HCT116 (cell line): ENCODE measurements around the gene FGD5. TPM values are rescaled to one million over a fixed set of nuclear protein-coding genes. Genes with fewer than 3 reads are reported as not detected.

ENCODE experiments used
- ATAC-seq: fragments of 200-7000 bp; cut with Tn5 transposase; 2 replicates; pipeline ENCODE4 v1.9.1; 2020; ENCODE audit warnings: mild to moderate bottlenecking, moderate library complexity
- BruUV-seq: library from RNA; stranded (reverse); fragments of 400-500 nt; replicated peaks from 2 replicates; lab custom pipeline; 2021; lab: Mats Ljungman, UMichigan
- CTCF ChIA-PET: fragments of 300-600 bp; sonication (Branson Sonifier 250); formaldehyde crosslinking; loops from one replicate; lab custom pipeline; 2021; ENCODE audit warnings: antibody characterized with exemption; lab: Charles Lee
- POLR2A ChIA-PET: fragments of 300-600, 350-600 bp; sonication (Branson Sonifier 250); formaldehyde crosslinking; loops from one replicate; lab custom pipeline; 2021; ENCODE audit warnings: antibody characterized with exemption; lab: Charles Lee
- RAD21 ChIA-PET, 2 experiments: fragments of 300-600 bp; sonication (Branson Sonifier 250); formaldehyde crosslinking; loops; one replicate each; lab custom pipeline; 2023; ENCODE audit warnings: low total read pairs in 2 of 2; ENCODE audit not compliant: uncharacterized antibody in 2 of 2, unreplicated experiment in 2 of 2, low non-redundant PET in 1 of 2; lab: Charles Lee
- DNase-seq: peaks from one replicate; pipeline ENCODE4 v3.0.0-alpha.2; 2010; ENCODE audit warnings: low read depth, low spot score
- H2AFZ ChIP-seq: fragments of 200-600 bp; shearing (Covaris generic), sonication (generic); 2 replicates; pipeline ENCODE4 v1.6.1; 2017; ENCODE audit warnings: low read depth, mixed run types, mixed read lengths, antibody characterized with exemption, low read length; ENCODE audit not compliant: poor library complexity, severe bottlenecking
- H3K27ac ChIP-seq: 2 replicates; pipeline ENCODE4 v1.5.1; 2012; ENCODE audit warnings: low read depth, low read length
- H3K27me3 ChIP-seq: fragments of 200-600 bp; sonication (generic); 2 replicates; pipeline ENCODE4 v1.6.1; 2016; ENCODE audit warnings: mixed run types, low read length, mixed read lengths; ENCODE audit not compliant: insufficient read depth
- H3K36me3 ChIP-seq, 2 experiments: fragments of 200-500 bp in 1 of 2; fragments of 200-600 bp in 1 of 2; sonication (Bioruptor generic) in 1 of 2; sonication (generic) in 1 of 2; 2 replicates each; pipeline versions ENCODE4 v1.5.1 to v1.6.1; 2014 to 2016; ENCODE audit warnings: low read length in 2 of 2, inconsistent platforms in 1 of 2, mixed read lengths in 1 of 2, mixed run types in 1 of 2; ENCODE audit not compliant: insufficient read depth in 2 of 2, control insufficient read depth in 1 of 2
- H3K4me1 ChIP-seq, 2 experiments: fragments of 200-600 bp in 1 of 2; sonication (generic) in 1 of 2; 2 replicates each; pipeline versions ENCODE4 v1.5.1 to v1.6.1; 2012 to 2017; ENCODE audit warnings: low read length in 2 of 2, inconsistent platforms in 1 of 2, mild to moderate bottlenecking in 1 of 2, mixed read lengths in 1 of 2, mixed run types in 1 of 2, moderate library complexity in 1 of 2; ENCODE audit not compliant: insufficient read depth in 2 of 2, control insufficient read depth in 1 of 2
- H3K4me2 ChIP-seq: fragments of 200-600 bp; sonication (generic); 2 replicates; pipeline ENCODE4 v1.6.1; 2017; ENCODE audit warnings: mixed run types, low read length, mixed read lengths
- H3K4me3 ChIP-seq, 2 experiments: fragments of 200-600 bp in 1 of 2; sonication (generic) in 1 of 2; replicated peaks in 1 of 2; 2 replicates each; pipeline ENCODE4 v1.5.1; 2011 to 2016; ENCODE audit warnings: low read length in 2 of 2, control low read depth in 1 of 2, low read depth in 1 of 2, mild to moderate bottlenecking in 1 of 2, mixed read lengths in 1 of 2, mixed run types in 1 of 2
- H3K79me2 ChIP-seq: fragments of 200-600 bp; sonication (generic); 2 replicates; pipeline ENCODE4 v1.6.1; 2017; ENCODE audit warnings: mild to moderate bottlenecking, mixed run types, low read length, moderate library complexity, mixed read lengths; ENCODE audit not compliant: insufficient read depth
- H3K9ac ChIP-seq: fragments of 200-600 bp; sonication (generic); 2 replicates; pipeline ENCODE4 v1.6.1; 2016; ENCODE audit warnings: low read length, mixed read lengths
- H3K9me2 ChIP-seq: fragments of 200-600 bp; sonication (generic), shearing (Covaris generic); 2 replicates; pipeline ENCODE4 v1.6.1; 2017; ENCODE audit warnings: mixed run types, mild to moderate bottlenecking, moderate library complexity; ENCODE audit not compliant: insufficient read depth
- H3K9me3 ChIP-seq, 2 experiments: fragments of 200-500 bp in 1 of 2; fragments of 200-600 bp in 1 of 2; sonication (Bioruptor generic) in 1 of 2; sonication (generic) in 1 of 2; 2 replicates each; pipeline ENCODE4 v1.6.1; 2014 to 2017; ENCODE audit warnings: low read length in 2 of 2, mixed read lengths in 2 of 2, inconsistent platforms in 1 of 2, low read depth in 1 of 2, mild to moderate bottlenecking in 1 of 2, mixed run types in 1 of 2, moderate library complexity in 1 of 2; ENCODE audit not compliant: control insufficient read depth in 1 of 2, insufficient read depth in 1 of 2
- H4K20me1 ChIP-seq: fragments of 200-600 bp; sonication (generic), shearing (Covaris generic); 2 replicates; pipeline ENCODE4 v1.6.1; 2017; ENCODE audit warnings: mixed run types, mild to moderate bottlenecking, moderate library complexity; ENCODE audit not compliant: insufficient read depth
- ATF3 ChIP-seq: IDR thresholded peaks from 2 replicates; pipeline ENCODE4 v1.6.1; 2012
- EZH2 ChIP-seq: fragments of 200-600 bp; sonication (generic); IDR thresholded peaks from 2 replicates; pipeline ENCODE4 v1.6.1; 2017; ENCODE audit warnings: antibody characterized with exemption, mixed run types
- EZH2phosphoT487 ChIP-seq: fragments of 200-600 bp; IDR thresholded peaks from 2 replicates; pipeline ENCODE4 v1.6.1; 2018; ENCODE audit warnings: antibody characterized with exemption, borderline replicate concordance
- POLR2AphosphoS5 ChIP-seq: IDR thresholded peaks from 2 replicates; pipeline ENCODE4 v1.6.1; 2011; ENCODE audit warnings: mild to moderate bottlenecking, low read depth, low read length, moderate library complexity
- RAD21 ChIP-seq: IDR thresholded peaks from 2 replicates; pipeline ENCODE4 v1.6.1; 2012; ENCODE audit warnings: low read depth, mild to moderate bottlenecking
- YY1 ChIP-seq: IDR thresholded peaks from 2 replicates; pipeline ENCODE4 v1.6.1; 2011; ENCODE audit warnings: low read length, low read depth, moderate library complexity, mild to moderate bottlenecking; ENCODE audit not compliant: insufficient replicate concordance; ENCODE audit errors: extremely low read depth
- ZBTB33 ChIP-seq: IDR thresholded peaks from 2 replicates; pipeline ENCODE4 v1.6.1; 2011; ENCODE audit warnings: mild to moderate bottlenecking, low read length, moderate library complexity; ENCODE audit not compliant: insufficient replicate concordance; ENCODE audit errors: extremely low read depth
- ZFX ChIP-seq: fragments of 450-650 bp; IDR thresholded peaks from 2 replicates; pipeline ENCODE4 v1.6.1; 2017
- ZNF274 ChIP-seq: fragments of 200-500 bp; sonication (Bioruptor generic); IDR thresholded peaks from 2 replicates; pipeline ENCODE4 v1.6.1; 2014; ENCODE audit warnings: mild to moderate bottlenecking, low read depth, low read length, inconsistent platforms
- intact Hi-C: fragments of 100-400 bp; cut with micrococcal nuclease; formaldehyde crosslinking; loops from 2 replicates; pipeline ENCODE4 v1.10.0; 2022
- total RNA-seq: library from RNA; stranded (reverse); gene quantifications from one replicate; pipeline ENCODE4 v1.2.1, GENCODE V29; 2021; ENCODE audit not compliant: unreplicated experiment
- TF ChIP-seq, protein P1 (sequence below): IDR thresholded peaks from 2 replicates; pipeline ENCODE4 v1.6.1; 2012
- TF ChIP-seq, protein P2 (sequence below): IDR thresholded peaks from 2 replicates; pipeline ENCODE4 v1.6.1; 2012; ENCODE audit warnings: low read depth

Gene FGD5
- total RNA-seq, 1 experiment from 2014 or later, result 0.22 TPM

DNA sequence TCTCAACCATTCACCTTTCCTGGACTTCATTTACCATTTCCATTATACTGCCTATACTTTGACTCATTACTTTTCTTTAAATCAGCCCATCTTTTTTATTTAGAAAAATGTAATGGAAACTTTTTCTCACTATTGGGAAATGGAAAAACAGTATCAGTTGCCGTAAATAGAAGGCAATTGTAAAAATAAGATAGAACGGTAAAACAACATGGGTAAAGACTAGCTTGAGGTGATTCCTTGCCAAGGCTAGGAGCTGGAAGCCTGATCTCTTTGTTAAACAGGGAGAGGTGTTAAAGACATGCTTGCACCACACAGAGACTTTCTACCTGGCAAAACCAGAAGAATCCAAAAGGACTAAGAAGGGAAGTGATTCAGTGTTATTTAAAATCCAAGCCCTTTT, 5.9 kb downstream of the FGD5 start:
- H3K27me3 ChIP-seq, result peaks cover 71% of the 10 kb centered on the region
- no peak for ATAC-seq
- no peak for TF ChIP-seq YY1
- no peak for TF ChIP-seq ZBTB33
- TF ChIP-seq POLR2AphosphoS5, result no peak
- no peak for TF ChIP-seq ZNF274
- TF ChIP-seq ATF3, result no peak
- TF ChIP-seq, protein P1, sequence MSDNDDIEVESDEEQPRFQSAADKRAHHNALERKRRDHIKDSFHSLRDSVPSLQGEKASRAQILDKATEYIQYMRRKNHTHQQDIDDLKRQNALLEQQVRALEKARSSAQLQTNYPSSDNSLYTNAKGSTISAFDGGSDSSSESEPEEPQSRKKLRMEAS, result no peak
- no peak for TF ChIP-seq RAD21
- no peak for TF ChIP-seq ZFX
- TF ChIP-seq EZH2, result no peak
- TF ChIP-seq, protein P2, sequence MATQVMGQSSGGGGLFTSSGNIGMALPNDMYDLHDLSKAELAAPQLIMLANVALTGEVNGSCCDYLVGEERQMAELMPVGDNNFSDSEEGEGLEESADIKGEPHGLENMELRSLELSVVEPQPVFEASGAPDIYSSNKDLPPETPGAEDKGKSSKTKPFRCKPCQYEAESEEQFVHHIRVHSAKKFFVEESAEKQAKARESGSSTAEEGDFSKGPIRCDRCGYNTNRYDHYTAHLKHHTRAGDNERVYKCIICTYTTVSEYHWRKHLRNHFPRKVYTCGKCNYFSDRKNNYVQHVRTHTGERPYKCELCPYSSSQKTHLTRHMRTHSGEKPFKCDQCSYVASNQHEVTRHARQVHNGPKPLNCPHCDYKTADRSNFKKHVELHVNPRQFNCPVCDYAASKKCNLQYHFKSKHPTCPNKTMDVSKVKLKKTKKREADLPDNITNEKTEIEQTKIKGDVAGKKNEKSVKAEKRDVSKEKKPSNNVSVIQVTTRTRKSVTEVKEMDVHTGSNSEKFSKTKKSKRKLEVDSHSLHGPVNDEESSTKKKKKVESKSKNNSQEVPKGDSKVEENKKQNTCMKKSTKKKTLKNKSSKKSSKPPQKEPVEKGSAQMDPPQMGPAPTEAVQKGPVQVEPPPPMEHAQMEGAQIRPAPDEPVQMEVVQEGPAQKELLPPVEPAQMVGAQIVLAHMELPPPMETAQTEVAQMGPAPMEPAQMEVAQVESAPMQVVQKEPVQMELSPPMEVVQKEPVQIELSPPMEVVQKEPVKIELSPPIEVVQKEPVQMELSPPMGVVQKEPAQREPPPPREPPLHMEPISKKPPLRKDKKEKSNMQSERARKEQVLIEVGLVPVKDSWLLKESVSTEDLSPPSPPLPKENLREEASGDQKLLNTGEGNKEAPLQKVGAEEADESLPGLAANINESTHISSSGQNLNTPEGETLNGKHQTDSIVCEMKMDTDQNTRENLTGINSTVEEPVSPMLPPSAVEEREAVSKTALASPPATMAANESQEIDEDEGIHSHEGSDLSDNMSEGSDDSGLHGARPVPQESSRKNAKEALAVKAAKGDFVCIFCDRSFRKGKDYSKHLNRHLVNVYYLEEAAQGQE, result no peak
- no peak for TF ChIP-seq EZH2phosphoT487
- TF ChIP-seq, all 23 proteins: peak for 0
- Histone ChIP-seq H2AFZ (no peak overlapping the region), H3K36me3 (no peaks in the 10 kb centered on the region), H3K4me1 (no peaks in the 10 kb centered on the region), H3K9me2 (no peaks in the 10 kb centered on the region), H4K20me1 (no peaks in the 10 kb centered on the region), H3K9ac (no peak overlapping the region), H3K4me3 (no peak overlapping the region), H3K4me2 (no peak overlapping the region), H3K27ac (no peak overlapping the region), H3K9me3 (no peaks in the 10 kb centered on the region), H3K79me2 (no peaks in the 10 kb centered on the region)
- no peak for DNase-seq
- POLR2A ChIA-PET, result no interaction called here
- RAD21 ChIA-PET, result no interaction called here
- no TSS peak for BruUV-seq
- CTCF ChIA-PET, result no interaction called here
- intact Hi-C loops, result no loop called here
